Measurements from ENCODE around the gene INKA2.

The INKA2 gene

GRCh38 chr1:111733992-111734341 lies 5.2 kb downstream of the INKA2 start:
- H3K9ac ChIP-seq (ENCODE audit: low read depth in 1 of 2, low read length in 2 of 2), result no peak overlapping the region
- H3K27me3 ChIP-seq (ENCODE audit: control insufficient read depth in 2 of 2, insufficient read depth in 2 of 2, low read length in 2 of 2), result peaks cover 0 to 4% of the 10 kb centered on the region in 2 donors
- H3K9me3 ChIP-seq (ENCODE audit: control insufficient read depth in 2 of 2, low read length in 2 of 2), result no peaks in the 10 kb centered on the region
- peaks cover 15 to 19% of the 10 kb centered on the region in 2 donors for H3K4me1 ChIP-seq (ENCODE audit: control insufficient read depth in 2 of 2, insufficient read depth in 2 of 2, low read length in 2 of 2)
- H3K36me3 ChIP-seq (ENCODE audit: control insufficient read depth in 2 of 2, insufficient read depth in 2 of 2, low read length in 2 of 2), result no peaks in the 10 kb centered on the region
- peak overlapping the region; percentile 23 to 69 for H3K27ac ChIP-seq (ENCODE audit: low read depth in 2 of 2, low read length in 2 of 2)
- no peak overlapping the region for H3K4me3 ChIP-seq (ENCODE audit: low read length in 2 of 2)

GRCh38 chr1:111733183-111733991 lies 5.8 kb downstream of the INKA2 start:
- no peaks in the 10 kb centered on the region for H3K36me3 ChIP-seq (ENCODE audit: control insufficient read depth in 2 of 2, insufficient read depth in 2 of 2, low read length in 2 of 2)
- H3K9ac ChIP-seq (ENCODE audit: low read depth in 1 of 2, low read length in 2 of 2), result no peak overlapping the region
- H3K27ac ChIP-seq (ENCODE audit: low read depth in 2 of 2, low read length in 2 of 2), result peak overlapping the region; percentile 23 to 69
- H3K27me3 ChIP-seq (ENCODE audit: control insufficient read depth in 2 of 2, insufficient read depth in 2 of 2, low read length in 2 of 2), result peaks cover 0 to 4% of the 10 kb centered on the region in 2 donors
- H3K9me3 ChIP-seq (ENCODE audit: control insufficient read depth in 2 of 2, low read length in 2 of 2), result no peaks in the 10 kb centered on the region
- H3K4me3 ChIP-seq (ENCODE audit: low read length in 2 of 2), result no peak overlapping the region
- peaks cover 15 to 18% of the 10 kb centered on the region in 2 donors for H3K4me1 ChIP-seq (ENCODE audit: control insufficient read depth in 2 of 2, insufficient read depth in 2 of 2, low read length in 2 of 2)

DNA sequence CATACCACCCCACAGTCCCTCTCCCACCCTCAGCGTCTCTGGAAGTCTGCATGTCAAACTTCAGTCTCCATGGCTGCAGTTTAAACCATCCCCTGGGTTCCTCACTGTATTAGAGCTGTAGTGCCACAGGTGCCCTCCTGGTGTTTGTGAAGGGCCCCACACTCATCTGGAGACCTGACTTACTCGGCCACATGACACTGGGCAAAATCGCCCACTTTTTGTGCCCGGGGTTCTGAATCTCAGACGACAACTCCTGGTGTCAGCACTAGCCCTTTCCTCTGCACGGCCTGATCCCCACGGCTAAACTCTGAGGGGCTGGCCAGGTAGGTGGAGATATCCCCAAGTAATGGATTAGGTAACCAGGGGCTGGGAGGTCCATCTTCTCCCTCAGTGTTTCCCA lies 6.5 kb downstream of the INKA2 start:
- H3K9me3 ChIP-seq (ENCODE audit: control insufficient read depth in 2 of 2, low read length in 2 of 2), result no peaks in the 10 kb centered on the region
- H3K27ac ChIP-seq (ENCODE audit: low read depth in 2 of 2, low read length in 2 of 2), result peak overlapping the region in 1 of 2 donors; percentile 11
- H3K4me1 ChIP-seq (ENCODE audit: control insufficient read depth in 2 of 2, insufficient read depth in 2 of 2, low read length in 2 of 2), result peaks cover 8 to 11% of the 10 kb centered on the region in 2 donors
- H3K4me3 ChIP-seq (ENCODE audit: low read length in 2 of 2), result no peak overlapping the region
- peaks cover 0 to 2% of the 10 kb centered on the region in 2 donors for H3K27me3 ChIP-seq (ENCODE audit: control insufficient read depth in 2 of 2, insufficient read depth in 2 of 2, low read length in 2 of 2)
- H3K9ac ChIP-seq (ENCODE audit: low read depth in 1 of 2, low read length in 2 of 2), result no peak overlapping the region
- H3K36me3 ChIP-seq (ENCODE audit: control insufficient read depth in 2 of 2, insufficient read depth in 2 of 2, low read length in 2 of 2), result no peaks in the 10 kb centered on the region

- Histone ChIP-seq H3K4me1 (ENCODE audit: control insufficient read depth in 2 of 2, insufficient read depth in 2 of 2, low read length in 2 of 2) (peaks cover 7 to 9% of the 10 kb centered on the region in 2 donors), H3K9ac (ENCODE audit: low read depth in 1 of 2, low read length in 2 of 2) (no peak overlapping the region), H3K9me3 (ENCODE audit: control insufficient read depth in 2 of 2, low read length in 2 of 2) (no peaks in the 10 kb centered on the region), H3K27ac (ENCODE audit: low read depth in 2 of 2, low read length in 2 of 2) (no peak overlapping the region), H3K36me3 (ENCODE audit: control insufficient read depth in 2 of 2, insufficient read depth in 2 of 2, low read length in 2 of 2) (peaks cover 0 to 3% of the 10 kb centered on the region in 2 donors), H3K27me3 (ENCODE audit: control insufficient read depth in 2 of 2, insufficient read depth in 2 of 2, low read length in 2 of 2) (no peaks in the 10 kb centered on the region), H3K4me3 (ENCODE audit: low read length in 2 of 2) (no peak overlapping the region)
Observed at GRCh38 chr1:111731956-111732355, 7.2 kb downstream of the INKA2 start.

DNA sequence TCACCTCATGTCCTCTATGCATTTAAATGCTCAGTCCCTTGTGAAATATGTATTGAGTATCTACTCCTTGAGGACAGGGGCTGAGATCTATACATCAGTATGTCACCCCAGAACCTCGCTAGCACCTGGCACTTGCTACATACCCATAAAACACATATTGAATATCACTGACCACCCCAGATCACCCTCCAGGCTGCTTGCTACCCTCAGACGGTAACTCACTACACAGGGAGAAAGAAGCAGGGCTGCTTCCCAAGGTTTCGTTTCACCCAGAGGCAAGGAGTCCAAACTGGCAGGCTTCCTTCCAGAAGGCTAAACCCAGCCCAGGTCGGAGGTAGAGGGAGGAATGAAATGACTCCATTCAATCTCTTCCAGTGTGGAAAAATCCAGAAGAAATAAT lies 8.5 kb downstream of the INKA2 start:
- Histone ChIP-seq H3K4me1 (ENCODE audit: control insufficient read depth in 2 of 2, insufficient read depth in 2 of 2, low read length in 2 of 2) (peaks cover 6 to 7% of the 10 kb centered on the region in 2 donors), H3K9me3 (ENCODE audit: control insufficient read depth in 2 of 2, low read length in 2 of 2) (no peaks in the 10 kb centered on the region), H3K9ac (ENCODE audit: low read depth in 1 of 2, low read length in 2 of 2) (no peak overlapping the region), H3K36me3 (ENCODE audit: control insufficient read depth in 2 of 2, insufficient read depth in 2 of 2, low read length in 2 of 2) (peaks cover 0 to 3% of the 10 kb centered on the region in 2 donors), H3K27me3 (ENCODE audit: control insufficient read depth in 2 of 2, insufficient read depth in 2 of 2, low read length in 2 of 2) (no peaks in the 10 kb centered on the region), H3K27ac (ENCODE audit: low read depth in 2 of 2, low read length in 2 of 2) (no peak overlapping the region), H3K4me3 (ENCODE audit: low read length in 2 of 2) (no peak overlapping the region)

DNA sequence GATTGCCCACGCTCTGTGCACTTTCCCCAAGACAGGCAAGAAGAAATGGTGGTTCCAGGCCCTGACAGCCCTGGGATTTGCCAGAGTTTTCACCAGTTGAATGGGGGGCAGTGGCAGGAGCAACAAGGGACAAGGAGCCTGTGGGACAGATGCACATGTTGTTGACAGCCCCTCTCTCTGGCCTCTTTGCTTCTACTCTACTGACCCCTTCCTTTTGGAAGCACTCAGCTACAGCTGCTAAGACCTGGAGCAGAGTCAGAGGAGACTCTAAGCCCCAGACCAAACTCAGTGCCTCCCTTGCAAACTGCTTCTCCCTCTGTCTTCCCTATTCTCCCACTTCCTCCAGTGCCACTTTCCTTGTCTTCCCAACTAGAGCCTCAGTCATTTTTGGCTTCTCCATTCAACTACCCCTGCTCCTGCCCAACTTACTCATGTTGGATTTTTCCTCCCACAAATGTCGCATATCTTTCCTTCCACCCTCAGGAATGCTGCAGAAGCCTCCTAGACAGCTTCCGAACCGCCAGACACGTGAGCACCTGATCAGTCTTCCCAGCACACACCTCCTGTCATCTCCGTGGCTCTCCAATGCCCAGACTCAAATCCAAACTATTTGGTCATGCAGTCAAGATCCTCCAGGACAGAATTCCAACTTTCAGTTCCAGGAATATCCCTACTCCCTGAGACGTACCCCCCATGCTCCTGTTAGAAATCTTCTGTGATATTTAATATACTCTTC lies 9.1 kb downstream of the INKA2 start:
- Histone ChIP-seq H3K9me3 (ENCODE audit: control insufficient read depth in 2 of 2, low read length in 2 of 2) (no peaks in the 10 kb centered on the region), H3K9ac (ENCODE audit: low read depth in 1 of 2, low read length in 2 of 2) (no peak overlapping the region), H3K27me3 (ENCODE audit: control insufficient read depth in 2 of 2, insufficient read depth in 2 of 2, low read length in 2 of 2) (no peaks in the 10 kb centered on the region), H3K4me3 (ENCODE audit: low read length in 2 of 2) (no peak overlapping the region), H3K4me1 (ENCODE audit: control insufficient read depth in 2 of 2, insufficient read depth in 2 of 2, low read length in 2 of 2) (peaks cover 6 to 7% of the 10 kb centered on the region in 2 donors), H3K36me3 (ENCODE audit: control insufficient read depth in 2 of 2, insufficient read depth in 2 of 2, low read length in 2 of 2) (peaks cover 0 to 3% of the 10 kb centered on the region in 2 donors), H3K27ac (ENCODE audit: low read depth in 2 of 2, low read length in 2 of 2) (no peak overlapping the region)

GRCh38 chr1:111729271-111729921 lies 9.8 kb downstream of the INKA2 start:
- Histone ChIP-seq H3K9ac (ENCODE audit: low read depth in 1 of 2, low read length in 2 of 2) (no peak overlapping the region), H3K4me1 (ENCODE audit: control insufficient read depth in 2 of 2, insufficient read depth in 2 of 2, low read length in 2 of 2) (peaks cover 6 to 7% of the 10 kb centered on the region in 2 donors), H3K27me3 (ENCODE audit: control insufficient read depth in 2 of 2, insufficient read depth in 2 of 2, low read length in 2 of 2) (no peaks in the 10 kb centered on the region), H3K36me3 (ENCODE audit: control insufficient read depth in 2 of 2, insufficient read depth in 2 of 2, low read length in 2 of 2) (peaks cover 0 to 3% of the 10 kb centered on the region in 2 donors), H3K4me3 (ENCODE audit: low read length in 2 of 2) (no peak overlapping the region), H3K27ac (ENCODE audit: low read depth in 2 of 2, low read length in 2 of 2) (no peak overlapping the region), H3K9me3 (ENCODE audit: control insufficient read depth in 2 of 2, low read length in 2 of 2) (no peaks in the 10 kb centered on the region)

- Histone ChIP-seq H3K27ac (ENCODE audit: low read depth in 2 of 2, low read length in 2 of 2) (no peak overlapping the region), H3K36me3 (ENCODE audit: control insufficient read depth in 2 of 2, insufficient read depth in 2 of 2, low read length in 2 of 2) (peaks cover 0 to 3% of the 10 kb centered on the region in 2 donors), H3K27me3 (ENCODE audit: control insufficient read depth in 2 of 2, insufficient read depth in 2 of 2, low read length in 2 of 2) (no peaks in the 10 kb centered on the region), H3K4me1 (ENCODE audit: control insufficient read depth in 2 of 2, insufficient read depth in 2 of 2, low read length in 2 of 2) (peaks cover 0 to 6% of the 10 kb centered on the region in 2 donors), H3K9me3 (ENCODE audit: control insufficient read depth in 2 of 2, low read length in 2 of 2) (no peaks in the 10 kb centered on the region), H3K9ac (ENCODE audit: low read depth in 1 of 2, low read length in 2 of 2) (no peak overlapping the region), H3K4me3 (ENCODE audit: low read length in 2 of 2) (no peak overlapping the region)
Observed at GRCh38 chr1:111727056-111727455, 12.1 kb downstream of the INKA2 start.

DNA sequence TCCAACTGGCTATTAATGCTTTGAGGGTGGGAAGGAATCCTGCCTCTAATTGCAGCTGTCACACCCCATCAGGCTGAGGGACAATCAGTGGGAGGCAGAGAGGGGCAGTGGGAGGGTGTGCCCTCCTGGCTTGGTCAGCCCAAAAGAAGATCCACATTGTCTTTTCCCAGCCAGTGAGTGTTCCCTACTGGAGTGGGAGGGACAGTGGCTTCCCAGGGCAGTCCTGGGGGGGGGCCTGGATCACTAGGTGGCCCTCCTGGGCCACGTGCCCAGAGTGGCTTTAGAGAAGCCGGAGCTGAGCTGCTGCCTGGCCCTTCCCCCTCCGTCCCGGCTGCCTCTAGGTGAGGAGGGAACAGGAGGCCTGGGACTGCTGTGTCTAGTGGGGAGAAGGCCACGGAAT lies 14.0 kb downstream of the INKA2 start:
- Histone ChIP-seq H3K36me3 (ENCODE audit: control insufficient read depth in 2 of 2, insufficient read depth in 2 of 2, low read length in 2 of 2) (peaks cover 0 to 3% of the 10 kb centered on the region in 2 donors), H3K9me3 (ENCODE audit: control insufficient read depth in 2 of 2, low read length in 2 of 2) (no peaks in the 10 kb centered on the region), H3K9ac (ENCODE audit: low read depth in 1 of 2, low read length in 2 of 2) (no peak overlapping the region), H3K27me3 (ENCODE audit: control insufficient read depth in 2 of 2, insufficient read depth in 2 of 2, low read length in 2 of 2) (no peaks in the 10 kb centered on the region), H3K4me1 (ENCODE audit: control insufficient read depth in 2 of 2, insufficient read depth in 2 of 2, low read length in 2 of 2) (peaks cover 3 to 6% of the 10 kb centered on the region in 2 donors), H3K4me3 (ENCODE audit: low read length in 2 of 2) (no peak overlapping the region), H3K27ac (ENCODE audit: low read depth in 2 of 2, low read length in 2 of 2) (no peak overlapping the region)

GRCh38 chr1:111723871-111724270 lies 15.3 kb downstream of the INKA2 start:
- Histone ChIP-seq H3K4me3 (ENCODE audit: low read length in 2 of 2) (no peak overlapping the region), H3K9ac (ENCODE audit: low read depth in 1 of 2, low read length in 2 of 2) (no peak overlapping the region), H3K4me1 (ENCODE audit: control insufficient read depth in 2 of 2, insufficient read depth in 2 of 2, low read length in 2 of 2) (peaks cover 3 to 6% of the 10 kb centered on the region in 2 donors), H3K9me3 (ENCODE audit: control insufficient read depth in 2 of 2, low read length in 2 of 2) (no peaks in the 10 kb centered on the region), H3K36me3 (ENCODE audit: control insufficient read depth in 2 of 2, insufficient read depth in 2 of 2, low read length in 2 of 2) (peaks cover 0 to 3% of the 10 kb centered on the region in 2 donors), H3K27ac (ENCODE audit: low read depth in 2 of 2, low read length in 2 of 2) (no peak overlapping the region), H3K27me3 (ENCODE audit: control insufficient read depth in 2 of 2, insufficient read depth in 2 of 2, low read length in 2 of 2) (no peaks in the 10 kb centered on the region)
